ENCODE results near the gene CALML3. TPM values are rescaled to one million over a fixed set of nuclear protein-coding genes. Genes with fewer than 3 reads are reported as not detected.

CALML3 gene
- total and polyA plus RNA-seq, 2 of the 13 experiments (the other 11 are each of a cell fraction or from before 2014, with no cell fraction given), result not detected

- FAIRE-seq (no peak), ATAC-seq (no peak), DNase-seq (ENCODE audit: low spot score) (no peak)
- Histone ChIP-seq H3K27ac (ENCODE audit: extremely low read length, insufficient read depth, low read length) (no peak overlapping the region), H4K20me1 (ENCODE audit: insufficient read depth, low read length) (no peaks in the 10 kb centered on the region), H3K4me3 (replicated peaks in 1 of 3; ENCODE audit: insufficient read depth in 1 of 3, low read depth in 2 of 3, low read length in 3 of 3) (no peak overlapping the region), H3K4me2 (ENCODE audit: low read depth, low read length) (no peak overlapping the region), H3K4me1 (ENCODE audit: insufficient read depth, low read length) (peaks cover 70% of the 10 kb centered on the region), H3K9me3 (ENCODE audit: low read length) (peaks cover 11% of the 10 kb centered on the region; the same call in 1 of the 2 replicates), H3K9ac (ENCODE audit: insufficient read depth, low read depth, low read length) (no peak overlapping the region), H3K79me2 (ENCODE audit: insufficient read depth, low read length) (no peaks in the 10 kb centered on the region), H3K27me3 (ENCODE audit: control insufficient read depth in 1 of 2, insufficient read depth in 2 of 2, low read length in 2 of 2) (peaks cover 0 to 17% of the 10 kb centered on the region in 2 experiments; a peak in 3 of 5 replicates), H2AFZ (ENCODE audit: low read length) (no peak overlapping the region), H3K36me3 (replicated peaks in 1 of 2; ENCODE audit: control insufficient read depth in 1 of 2, insufficient read depth in 2 of 2, low read length in 2 of 2) (no peaks in the 10 kb centered on the region)
- in situ Hi-C loops (cut with HindIII; ENCODE audit: extremely low pct_ligation_motif_present, low pct_unique_long_range_greater_than_20kb), result no loop called here
- ChIA-PET CTCF (ENCODE audit: low intra/inter-chr PET ratio, low total read pairs) (no interaction called here), POLR2A (no interaction called here)
- WGBS (ENCODE audit: low lambda C conversion rate), result 44% methylated on average over 1 of the region's 7 CpGs
- intact Hi-C loops (cut with micrococcal nuclease; ENCODE audit: unreplicated experiment), result no loop called here
- TF ChIP-seq ELF4 (CRISPR knock-in tag; IDR thresholded peaks at IDR 0.05; ENCODE audit: borderline replicate concordance) (no peak), MXD3 (CRISPR knock-in tag; IDR thresholded peaks at IDR 0.05) (no peak), CCDC6 (CRISPR knock-in tag; IDR thresholded peaks at IDR 0.05) (no peak), U2AF1 (optimal IDR thresholded peaks at IDR 0.05; ENCODE audit: low read depth, low read length) (no peak), MAFG (CRISPR knock-in tag; IDR thresholded peaks at IDR 0.05) (no peak), PRPF4 (IDR thresholded peaks at IDR 0.05; ENCODE audit: low read depth, low read length, poor library complexity, severe bottlenecking) (no peak), ZBTB26 (CRISPR knock-in tag; IDR thresholded peaks at IDR 0.05; ENCODE audit: borderline replicate concordance) (no peak)
- BruUV-seq (replicated peaks), result no TSS peak
These were observed 33.3 kb upstream of the CALML3 start for GRCh38 chr10:5491477-5491876.

All from HepG2 (cell line).